ENCODE measurements around the gene PDLIM5. TPM values are rescaled to one million over a fixed set of nuclear protein-coding genes. Genes with fewer than 3 reads are reported as not detected.

PDLIM5 gene
- total and polyA plus RNA-seq, 2 of the 8 experiments (the other 6 are each of a cell fraction or from before 2014, with no cell fraction given), result 37.3 to 62.1 TPM

- TF ChIP-seq CHD7 (IDR thresholded peaks at IDR 0.05; ENCODE audit: insufficient replicate concordance, low read length) (no peak), CEBPB (IDR thresholded peaks at IDR 0.05; ENCODE audit: low read depth, low read length) (no peak), FOSL1 (IDR thresholded peaks at IDR 0.05; ENCODE audit: insufficient read depth, low read depth, low read length) (no peak)
Measured at GRCh38 chr4:94545296-94545695, 93.6 kb downstream of the PDLIM5 start (continued).

Measured in H1 (cell line).